Measurements from ENCODE around the gene KCNH8.
"Not testable (repeated sequence)": the region's sequence is repeated elsewhere in the genome, so short reads cannot be mapped to it uniquely, and the experiment has no call there.

KCNH8 gene

DNA sequence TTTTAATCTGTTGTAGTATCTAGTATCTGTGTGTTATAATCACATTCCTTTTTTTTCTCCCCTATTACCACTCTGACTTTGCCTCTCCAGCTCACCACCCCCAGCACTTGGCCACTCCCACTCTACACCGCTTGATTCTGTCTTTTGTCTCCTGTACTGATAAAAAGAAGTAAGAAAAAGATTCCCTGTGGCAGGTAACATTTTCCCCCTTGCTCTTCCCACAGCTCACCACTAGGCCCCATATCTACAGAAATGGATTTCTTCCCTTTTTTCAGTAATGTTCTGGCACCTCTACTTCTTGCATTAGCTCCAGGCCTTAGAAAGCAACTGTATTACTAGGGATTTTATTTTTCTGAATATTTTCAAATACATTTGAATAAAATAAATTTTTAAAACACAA lies 25.6 kb downstream of the KCNH8 start:
- DNase-seq, result no peak

- no peak for DNase-seq
These were observed 35.3 kb downstream of the KCNH8 start for GRCh38 chr3:19183584-19183983.

DNA sequence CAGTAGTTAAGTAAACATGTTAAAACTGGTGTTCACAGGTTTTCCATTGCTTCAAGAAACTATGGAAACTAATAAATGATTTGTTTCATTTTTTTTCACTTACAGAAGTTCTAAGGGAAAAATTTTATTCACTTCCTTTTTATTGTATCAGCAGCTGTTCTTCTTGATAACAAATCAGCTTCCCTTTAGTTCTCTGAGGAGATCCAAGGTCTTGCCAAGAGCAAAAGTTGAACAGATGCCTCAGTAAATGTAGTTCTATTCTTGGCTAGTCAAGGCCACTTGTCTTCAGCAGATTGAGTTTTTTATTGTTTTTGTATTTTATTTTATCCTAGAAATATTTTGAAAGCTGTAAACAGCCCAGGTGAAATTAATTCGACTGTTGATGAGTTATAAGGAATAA lies 41.8 kb downstream of the KCNH8 start:
- DNase-seq, result no peak

GRCh38 chr3:19190602-19191001 lies 42.3 kb downstream of the KCNH8 start:
- no peak for DNase-seq

DNA sequence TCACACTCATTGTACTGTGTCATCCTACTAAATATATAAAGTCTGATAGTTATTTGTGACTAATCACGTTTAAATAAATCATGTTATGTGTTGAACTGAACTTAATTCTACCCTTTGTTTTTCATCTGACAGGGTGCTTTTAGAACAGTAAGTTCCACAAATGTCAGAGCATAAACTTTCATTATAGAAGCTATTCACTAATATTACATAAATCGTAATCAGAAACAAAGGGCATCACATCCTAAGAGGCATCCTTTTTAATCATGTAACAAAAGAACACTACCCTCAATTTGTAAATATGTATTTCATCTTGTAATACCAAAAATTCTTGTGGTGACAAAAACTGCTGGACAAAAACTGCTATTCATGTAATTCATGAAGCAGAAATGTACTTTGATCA lies 50.8 kb downstream of the KCNH8 start:
- DNase-seq, result no peak

DNA sequence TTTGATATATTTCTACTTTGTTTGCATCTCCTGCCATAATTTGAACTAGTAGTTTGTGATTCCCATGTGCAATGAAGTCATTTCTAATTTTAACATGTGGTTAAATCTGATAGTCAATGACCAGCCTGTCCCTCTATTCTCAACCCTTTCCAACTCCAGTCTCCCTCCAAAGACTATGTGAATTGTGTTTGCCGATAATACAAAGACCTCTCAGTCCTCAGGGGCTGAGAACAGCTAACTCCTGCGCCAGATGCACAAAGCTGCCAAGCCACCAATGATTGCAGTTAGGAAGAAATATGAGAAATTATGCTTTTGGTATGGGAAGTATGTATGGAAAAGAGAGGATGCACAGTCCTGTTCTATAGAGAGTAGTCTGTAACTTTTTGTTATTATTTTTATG lies 54.0 kb downstream of the KCNH8 start:
- DNase-seq, result no peak

- DNase-seq, result no peak
These were observed 54.4 kb downstream of the KCNH8 start for GRCh38 chr3:19202754-19203153.

- no peak for DNase-seq
These were observed 58.2 kb downstream of the KCNH8 start for GRCh38 chr3:19206540-19206939.

GRCh38 chr3:19213603-19214220 lies 65.4 kb downstream of the KCNH8 start:
- no peak for DNase-seq

DNA sequence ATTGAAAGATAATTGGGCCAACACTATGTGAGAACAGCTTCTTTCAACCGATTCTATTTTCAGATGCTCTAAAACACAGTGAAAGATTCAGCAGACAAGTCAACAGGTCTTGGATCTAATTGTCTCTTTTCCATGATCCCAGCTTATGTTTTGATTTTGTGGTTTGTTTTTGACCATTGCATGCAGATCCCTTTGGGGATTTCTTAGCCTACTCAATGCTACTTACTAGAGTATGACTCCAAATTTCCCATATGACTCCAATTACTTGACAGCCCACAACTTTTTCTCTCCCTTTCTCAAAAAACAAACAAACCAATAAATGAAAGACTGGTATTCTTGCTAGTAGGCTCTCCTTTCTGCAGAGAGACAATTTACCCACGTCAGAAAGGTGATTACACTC lies 67.1 kb downstream of the KCNH8 start:
- no peak for DNase-seq

GRCh38 chr3:19216669-19217337 lies 68.5 kb downstream of the KCNH8 start:
- DNase-seq, result no peak

- DNase-seq, result peak; percentile 4
These were observed 72.0 kb downstream of the KCNH8 start for GRCh38 chr3:19220311-19220710.

- DNase-seq, result no peak
These were observed 72.8 kb downstream of the KCNH8 start for GRCh38 chr3:19221081-19221480.

DNA sequence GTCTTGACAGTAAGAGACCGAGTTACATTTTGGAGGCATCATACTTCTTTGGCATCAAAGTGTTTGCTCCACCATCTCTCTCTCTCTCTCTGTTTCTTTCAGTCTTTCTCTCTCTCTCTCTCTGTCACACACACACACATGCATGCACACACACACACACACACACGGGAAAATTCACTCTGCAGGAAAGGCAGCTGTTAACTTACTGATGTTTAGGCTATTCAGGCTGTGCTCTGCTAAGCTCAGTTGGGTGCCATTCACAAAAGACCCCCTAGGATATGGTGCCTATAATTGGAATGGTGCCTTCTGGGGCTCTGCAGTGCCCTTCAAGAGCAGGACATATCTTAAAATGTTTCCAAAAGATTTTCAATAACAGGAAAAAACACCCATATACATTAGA lies 78.2 kb downstream of the KCNH8 start:
- DNase-seq, result no peak

GRCh38 chr3:19228167-19228566 lies 79.9 kb downstream of the KCNH8 start:
- no peak for DNase-seq

DNA sequence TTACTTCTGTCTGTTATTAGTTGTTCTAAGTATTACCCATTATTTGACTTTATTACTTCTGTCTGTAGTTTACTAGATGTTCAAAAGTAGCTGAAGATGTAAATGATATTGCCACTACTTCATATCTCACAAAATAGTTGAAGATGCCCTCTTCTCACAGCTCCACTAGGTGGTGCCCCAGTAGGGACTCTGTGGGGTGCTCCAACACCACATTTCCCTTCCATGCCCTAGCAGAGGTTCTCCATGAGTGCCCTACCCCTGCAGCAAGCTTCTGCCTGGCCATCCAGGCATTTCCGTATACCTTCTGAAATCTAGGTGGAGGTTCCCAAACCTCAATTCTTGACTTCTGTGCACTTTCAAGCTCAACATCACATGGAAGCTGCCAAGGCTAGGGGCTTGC lies 80.8 kb downstream of the KCNH8 start:
- DNase-seq, result no peak

DNA sequence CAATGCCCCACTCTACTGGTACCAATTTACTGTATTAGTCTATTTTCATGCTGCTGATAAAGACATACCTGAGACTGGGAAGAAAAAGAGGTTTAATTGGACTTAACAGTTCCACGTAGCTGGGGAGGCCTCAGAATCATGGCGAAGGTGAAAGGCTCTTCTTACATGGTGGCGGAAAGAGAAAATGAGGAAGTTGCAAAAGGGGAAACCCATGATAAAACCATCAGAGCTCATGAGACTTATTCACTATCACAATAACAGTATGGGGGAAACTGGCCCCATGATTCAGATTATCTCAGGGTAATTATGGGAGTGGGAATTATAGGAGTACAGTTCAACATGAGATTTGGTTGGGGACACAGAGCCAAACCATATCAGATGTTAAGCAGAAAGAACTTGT lies 81.6 kb downstream of the KCNH8 start:
- not testable (repeated sequence) for DNase-seq

DNA sequence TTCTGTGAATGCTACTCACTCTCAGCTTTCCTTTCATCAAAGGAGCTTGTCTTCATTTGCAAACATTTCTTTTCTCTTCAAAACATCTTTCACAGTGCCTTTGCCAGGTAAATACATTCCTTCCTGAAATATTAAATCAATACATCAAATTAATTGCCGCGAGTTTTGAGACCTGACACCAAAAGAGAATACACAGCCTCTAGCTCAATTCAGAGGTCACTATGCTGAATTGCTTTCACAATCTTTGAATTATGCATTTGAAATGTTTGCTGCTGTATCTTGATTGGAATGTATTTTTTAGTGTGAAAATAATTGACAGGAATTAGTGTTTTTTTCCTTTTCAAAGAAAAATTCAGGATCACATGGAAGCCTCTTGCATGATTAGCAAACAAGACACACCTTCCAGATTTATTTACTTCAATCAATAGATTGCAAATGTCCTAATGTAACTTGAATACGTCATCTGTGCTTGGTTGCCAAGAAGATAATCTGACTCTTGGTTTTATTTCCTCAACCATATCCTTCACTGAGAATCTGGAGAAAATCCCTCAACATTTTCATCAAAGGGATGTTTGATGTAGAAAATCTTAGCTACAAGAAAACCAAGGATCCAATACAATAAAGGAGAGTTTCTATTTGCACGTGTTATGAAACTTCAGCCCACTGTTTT lies 83.6 kb downstream of the KCNH8 start:
- DNase-seq, result no peak

- no peak for DNase-seq
These were observed 84.3 kb downstream of the KCNH8 start for GRCh38 chr3:19232566-19232965.

GRCh38 chr3:19233882-19234784 lies 85.8 kb downstream of the KCNH8 start:
- DNase-seq, result not testable (repeated sequence)

- DNase-seq, result no peak
These were observed 99.8 kb downstream of the KCNH8 start for GRCh38 chr3:19248143-19248542.

GRCh38 chr3:19248767-19249166 lies 100.5 kb downstream of the KCNH8 start:
- no peak for DNase-seq

All from right kidney (tissue), 1 donor.